T-helper 2 cell (primary cell): ENCODE measurements around the gene FUBP3.
"Not testable (repeated sequence)": the region's sequence is repeated elsewhere in the genome, so short reads cannot be mapped to it uniquely, and the experiment has no call there.

ENCODE experiments used
- DNase-seq, 5 experiments: peaks; one replicate each; pipeline versions ENCODE4 v3.0.0 to v3.0.0-alpha.2; 2012 to 2022

FUBP3 gene

DNA sequence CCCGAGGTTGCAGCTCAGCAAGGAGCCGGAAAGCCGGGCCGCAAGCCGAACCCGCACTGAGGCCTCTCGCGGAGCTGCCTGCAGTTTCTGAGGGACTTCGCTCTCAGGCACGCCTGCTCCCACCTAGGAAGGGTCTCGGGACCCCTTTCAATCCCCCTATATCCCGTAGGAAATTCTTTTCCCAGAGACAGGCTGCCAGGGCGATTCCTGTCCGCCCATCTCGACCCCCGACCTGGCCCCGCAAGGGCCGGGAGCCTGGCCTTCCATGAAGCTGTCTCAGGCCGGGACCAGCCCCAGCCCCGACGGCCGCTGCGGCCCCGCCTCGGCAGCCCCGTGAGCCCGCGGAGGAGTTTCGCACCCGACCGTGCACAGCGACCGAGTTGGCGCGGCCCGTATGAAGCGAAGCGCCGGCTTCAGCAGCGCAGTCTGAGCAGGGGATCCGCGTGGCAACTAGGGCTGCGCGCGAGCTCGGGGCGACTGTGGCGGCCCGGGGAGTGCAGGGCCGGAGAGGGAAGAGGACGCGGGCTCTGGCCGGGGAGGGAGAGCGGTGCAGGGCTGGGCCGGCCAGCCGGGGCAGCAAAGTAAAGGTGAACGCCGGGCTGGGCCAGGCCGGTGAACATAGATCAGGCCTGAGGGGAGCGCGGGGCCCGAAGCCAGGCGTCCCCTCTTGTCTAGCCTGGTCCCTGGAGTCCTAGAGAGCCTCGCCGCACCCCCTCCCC, 84.0 kb downstream of the FUBP3 start:
- peak in 1 of 5 experiments; percentile 40 for DNase-seq

GRCh38 chr9:130663977-130664250, 84.5 kb downstream of the FUBP3 start:
- DNase-seq: no peak

- no peak for DNase-seq
Observed at GRCh38 chr9:130664251-130665028, 85.1 kb downstream of the FUBP3 start, which contains the start of gene PRDM12. Gene PRDM12 (plus strand): TSS chr9:130664594. CDS start chr9:130664654, 60 bp downstream.

DNA sequence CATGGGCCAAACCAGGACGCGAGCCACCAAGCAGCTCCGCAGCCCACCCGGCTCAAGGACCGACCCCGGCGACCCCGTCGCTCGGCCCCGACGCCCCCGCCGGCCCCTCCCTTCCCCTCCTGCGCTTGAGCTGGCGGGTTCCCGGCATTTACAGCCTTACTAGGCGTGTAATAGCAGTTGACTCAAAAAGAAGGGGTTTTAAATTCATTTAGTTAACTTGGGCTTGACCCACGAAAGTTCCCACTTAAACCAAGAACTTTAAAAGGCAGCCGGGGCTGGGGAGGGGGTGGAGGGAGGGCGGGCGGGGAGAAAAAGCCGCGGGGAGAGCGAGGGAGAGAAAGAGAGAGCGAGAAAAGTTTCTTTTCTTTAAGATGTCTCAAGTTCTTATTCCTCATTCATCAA, 85.7 kb downstream of the FUBP3 start:
- DNase-seq: no peak

DNA sequence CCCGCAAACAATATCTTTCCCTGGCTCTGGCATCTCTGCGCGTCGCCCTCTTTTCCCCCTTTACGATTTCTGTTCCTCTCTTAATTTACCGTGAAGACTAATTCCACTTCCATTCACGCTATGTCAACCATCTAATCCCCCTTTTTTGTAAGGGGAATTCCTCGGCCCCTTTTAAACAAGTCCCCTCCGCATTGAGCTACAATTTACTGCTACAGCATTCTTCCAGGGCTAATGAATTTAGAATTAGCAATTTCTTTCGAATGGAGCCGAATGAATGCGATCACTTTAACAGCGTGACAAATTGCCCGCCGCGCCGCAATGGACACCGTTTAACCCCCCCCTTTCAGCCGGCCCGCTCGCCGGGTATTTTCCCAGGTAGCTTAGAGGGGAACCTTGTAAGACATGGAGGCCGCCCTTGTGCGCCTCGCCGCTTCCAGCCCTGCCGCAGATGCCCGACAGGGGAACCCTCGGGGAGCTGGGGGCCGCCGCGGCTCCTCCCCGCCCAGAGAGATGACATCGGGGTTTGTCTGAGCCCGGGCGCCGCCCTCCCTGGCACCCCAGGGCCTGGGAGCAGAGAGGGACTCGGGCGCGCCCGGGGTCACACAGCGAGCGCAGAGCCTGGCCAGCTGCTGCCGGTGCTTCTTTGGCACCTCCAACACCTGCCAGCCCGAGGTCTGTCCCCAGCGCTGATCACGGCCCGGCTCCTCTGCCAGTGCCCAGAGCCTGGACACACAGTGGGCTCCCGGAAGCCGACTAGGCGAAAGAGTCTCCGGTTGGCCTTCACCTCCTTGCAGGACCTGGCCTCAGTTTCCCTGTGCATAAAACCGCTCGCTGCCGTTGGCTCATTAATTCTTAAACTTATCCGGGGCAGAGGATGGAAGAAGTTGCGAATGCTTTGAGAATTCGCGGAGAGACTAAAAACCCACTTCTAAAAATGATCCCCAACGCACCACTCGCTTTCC, 86.3 kb downstream of the FUBP3 start:
- DNase-seq: no peak

GRCh38 chr9:130666393-130667119, 87.2 kb downstream of the FUBP3 start:
- DNase-seq: no peak

DNA sequence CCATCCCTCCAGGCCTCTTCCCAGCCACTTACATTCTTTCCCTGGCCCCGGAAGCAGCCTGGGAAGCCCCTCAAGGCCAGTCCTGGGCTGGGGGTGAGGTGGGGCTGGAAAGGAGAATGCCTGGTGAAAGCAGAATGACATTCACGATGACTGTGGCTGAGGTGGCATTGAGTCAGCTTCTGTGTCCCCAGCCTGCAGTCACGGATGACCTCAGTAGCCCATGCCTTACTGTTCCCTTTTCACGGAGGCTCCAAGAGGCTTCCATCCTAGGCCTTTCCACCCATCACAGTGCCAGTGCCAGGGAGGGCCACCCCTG, 87.7 kb downstream of the FUBP3 start:
- no peak for DNase-seq

- DNase-seq: no peak
Observed at GRCh38 chr9:130668196-130668595, 88.8 kb downstream of the FUBP3 start.

- DNase-seq: no peak
Observed at GRCh38 chr9:130668659-130669058, 89.3 kb downstream of the FUBP3 start.

DNA sequence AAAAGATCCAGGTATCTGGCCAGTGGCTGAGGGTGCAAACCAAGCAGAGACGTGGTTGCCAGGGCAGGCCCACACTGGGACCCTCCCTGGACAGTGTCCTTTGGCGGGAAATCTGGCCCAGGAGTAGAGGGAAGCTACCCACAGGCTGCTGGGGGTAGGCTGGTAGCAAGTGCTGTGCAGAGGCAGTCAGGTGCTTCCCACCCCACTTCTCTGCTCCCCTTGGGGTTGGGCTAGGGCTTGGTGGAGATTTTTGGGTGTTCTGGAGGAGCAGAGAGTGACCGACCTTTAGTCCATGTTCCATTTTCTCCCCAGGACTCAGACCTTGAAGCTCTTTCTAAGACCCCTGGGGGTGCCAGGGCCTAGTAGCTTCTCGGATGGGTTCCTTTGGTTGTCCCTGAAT, 90.6 kb downstream of the FUBP3 start:
- DNase-seq: no peak

- DNase-seq: no peak
Observed at GRCh38 chr9:130670644-130671043, 91.3 kb downstream of the FUBP3 start.

DNA sequence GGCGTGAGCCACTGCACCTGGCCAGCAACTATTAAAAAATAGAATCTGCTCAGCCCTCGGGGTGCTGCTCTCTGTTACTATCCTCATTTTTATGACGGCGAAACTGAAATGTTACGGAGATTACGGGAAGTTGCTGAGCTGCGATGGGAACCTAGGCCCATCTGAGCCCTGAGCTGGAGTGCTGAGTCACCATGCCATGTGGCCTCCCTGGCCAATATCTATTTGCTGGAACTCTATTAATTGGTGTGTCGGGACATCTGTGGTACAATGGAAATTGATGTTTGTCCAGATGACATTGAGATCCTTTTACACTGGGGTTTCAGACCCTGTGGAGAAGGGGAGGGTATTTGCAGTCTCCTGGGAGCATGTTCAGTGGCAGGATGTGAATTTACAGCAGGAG, 93.1 kb downstream of the FUBP3 start:
- DNase-seq: no peak

GRCh38 chr9:130672933-130673615, 93.7 kb downstream of the FUBP3 start:
- DNase-seq: no peak

- DNase-seq: no peak
Observed at GRCh38 chr9:130675396-130675795, 96.0 kb downstream of the FUBP3 start.

DNA sequence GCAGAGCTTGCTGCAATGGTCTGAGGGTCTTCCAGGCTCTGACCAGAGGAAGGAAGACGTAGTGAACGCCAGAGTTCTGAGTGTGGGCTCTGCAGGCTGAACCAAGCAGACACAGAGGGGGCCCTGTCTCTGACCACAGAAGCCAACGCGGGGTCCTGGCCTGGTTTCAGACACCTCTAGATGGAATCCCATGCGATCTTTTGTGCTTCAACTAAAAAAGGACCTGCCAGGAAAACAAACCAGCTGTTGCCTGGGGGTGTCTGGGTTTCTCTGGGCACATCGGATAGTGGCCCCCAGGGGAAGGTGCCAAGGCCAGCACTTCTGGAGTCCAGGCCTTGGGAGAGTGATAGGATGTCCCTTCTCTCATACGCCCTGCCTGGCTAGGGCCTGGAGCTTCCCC, 97.9 kb downstream of the FUBP3 start:
- no peak for DNase-seq

DNA sequence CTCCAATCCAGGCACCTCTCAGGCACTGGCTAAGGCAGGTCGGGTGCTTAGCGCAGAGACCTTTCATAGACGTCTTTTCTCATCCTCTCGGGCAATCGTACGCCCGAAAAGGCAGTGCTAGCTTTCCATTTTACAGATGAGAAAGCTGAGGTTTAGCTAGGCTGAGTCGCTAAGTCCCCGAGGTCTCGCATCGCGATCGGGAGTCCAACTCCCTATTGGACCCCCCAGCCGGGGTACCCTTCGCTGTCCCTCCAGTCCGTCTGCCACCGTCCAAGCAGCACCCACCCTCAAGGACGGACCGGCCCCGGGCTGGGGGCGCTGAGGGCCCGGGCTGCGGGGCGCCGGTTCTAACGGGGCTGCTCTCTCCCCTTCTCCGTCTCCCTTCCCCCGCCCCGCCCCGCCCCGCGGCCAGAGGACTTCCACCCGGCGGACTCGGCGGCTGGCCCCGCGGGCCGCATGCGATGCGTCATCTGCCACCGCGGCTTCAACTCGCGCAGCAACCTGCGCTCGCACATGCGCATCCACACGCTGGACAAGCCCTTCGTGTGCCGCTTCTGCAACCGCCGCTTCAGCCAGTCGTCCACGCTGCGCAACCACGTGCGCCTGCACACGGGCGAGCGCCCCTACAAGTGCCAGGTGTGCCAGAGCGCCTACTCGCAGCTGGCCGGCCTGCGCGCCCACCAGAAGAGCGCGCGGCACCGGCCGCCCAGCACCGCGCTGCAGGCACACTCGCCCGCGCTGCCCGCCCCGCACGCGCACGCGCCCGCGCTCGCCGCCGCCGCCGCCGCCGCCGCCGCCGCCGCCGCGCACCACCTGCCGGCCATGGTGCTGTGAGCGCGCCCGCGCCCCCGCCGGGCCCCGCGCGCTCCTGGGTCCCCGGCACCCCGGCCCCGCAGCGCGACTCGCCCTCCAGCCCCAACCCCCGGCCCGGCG, 101.7 kb downstream of the FUBP3 start:
- DNase-seq: peak in 4 of 5 experiments; percentile 31 to 65 (median 40)

DNA sequence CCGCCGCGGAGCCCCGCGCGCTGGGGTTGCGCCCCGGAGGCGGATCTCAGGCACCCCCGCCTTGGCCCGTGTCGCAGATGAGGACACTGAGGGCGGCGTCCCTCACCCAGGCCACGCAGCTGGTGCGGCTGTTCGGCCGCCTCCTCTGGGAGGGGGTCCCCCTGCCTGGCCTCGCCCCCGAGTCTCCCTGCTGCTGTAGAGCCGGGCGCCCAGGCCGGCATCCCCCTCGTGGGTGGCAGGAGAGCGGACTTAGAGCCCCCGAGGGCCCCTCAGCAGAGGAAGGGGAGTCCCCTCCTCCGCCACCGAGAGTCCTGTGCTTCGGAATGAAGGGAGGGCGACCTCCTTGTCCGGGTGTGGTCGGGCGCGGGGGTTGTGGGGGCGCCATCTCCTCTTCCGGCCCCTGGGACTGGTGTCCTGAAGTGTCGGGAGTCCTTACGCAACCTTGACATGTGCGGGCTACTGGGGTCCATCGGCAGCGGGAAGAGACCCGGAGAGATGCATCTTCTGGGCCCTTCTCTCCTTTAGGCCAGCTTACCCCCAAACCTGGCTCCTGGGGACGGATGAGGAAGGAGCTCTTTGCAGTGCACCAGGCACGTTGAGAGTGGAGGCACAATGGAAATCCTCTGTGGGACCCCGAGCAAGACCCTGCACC, 102.5 kb downstream of the FUBP3 start:
- peak in 1 of 5 experiments; percentile 13 for DNase-seq

DNA sequence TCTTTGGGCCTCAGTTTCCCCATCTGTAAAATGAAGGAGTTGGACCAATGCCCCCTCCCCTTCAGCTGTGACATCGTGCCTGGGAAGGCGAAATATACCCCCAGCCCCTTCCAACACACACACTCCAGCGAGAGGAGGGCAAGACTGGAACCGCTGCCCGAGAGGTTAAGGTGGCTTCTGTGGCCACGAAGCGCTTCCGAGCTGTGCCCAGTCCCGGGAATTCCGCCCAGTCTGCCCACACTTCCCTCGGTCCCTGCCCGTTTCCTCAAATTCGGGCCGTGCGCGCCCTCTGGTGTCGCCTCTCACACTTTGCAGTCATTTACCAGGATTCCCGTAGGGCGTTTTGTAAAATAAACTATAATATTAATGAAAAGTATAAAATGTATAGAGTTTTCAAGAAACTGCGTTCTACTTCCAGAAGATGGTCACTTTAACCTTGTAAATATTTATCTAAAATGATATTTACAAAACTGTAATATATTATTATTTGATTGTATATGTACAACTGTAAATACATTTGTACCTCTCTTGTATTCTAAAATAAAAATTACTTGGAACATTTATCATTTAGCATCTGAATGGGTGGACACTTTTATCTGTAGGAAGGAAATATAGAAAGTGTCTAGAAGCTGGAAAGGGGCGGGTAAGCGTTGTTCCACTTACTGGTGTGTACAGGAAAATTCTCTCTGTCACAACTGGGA, 103.2 kb downstream of the FUBP3 start:
- peak in 4 of 5 experiments; percentile 10 to 45 (median 38) for DNase-seq

GRCh38 chr9:130685104-130685503, 105.7 kb downstream of the FUBP3 start:
- no peak for DNase-seq

DNA sequence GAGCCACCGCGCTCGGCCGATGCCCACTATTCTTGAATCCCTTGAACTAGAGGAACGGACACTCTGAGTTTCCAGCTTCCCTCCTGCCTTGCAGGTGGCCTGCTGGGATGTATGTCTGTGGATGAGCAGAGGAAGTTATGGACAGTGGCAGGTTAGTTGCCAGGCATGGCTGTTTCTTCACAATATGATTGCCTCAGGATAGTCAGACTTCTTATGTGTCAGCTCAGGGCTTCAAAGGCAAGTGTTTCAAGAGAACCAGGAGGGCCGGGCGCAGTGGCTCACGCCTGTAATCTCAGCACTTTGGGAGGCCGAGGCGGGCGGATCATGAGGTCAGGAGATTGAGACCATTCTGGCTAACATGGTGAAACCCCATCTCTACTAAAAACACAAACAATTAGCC, 106.6 kb downstream of the FUBP3 start:
- not testable (repeated sequence) for DNase-seq
